Skin epidermis (tissue), 12 donors: Measurements from ENCODE around the gene SPTBN4.
"Not testable (repeated sequence)": the region's sequence is repeated elsewhere in the genome, so short reads cannot be mapped to it uniquely, and the experiment has no call there.

Experiments
- H3K27ac ChIP-seq, 21 experiments: fragments of 200-600 bp; sonication (generic) in 11 of 21; one replicate each; pipeline ENCODE4 v1.5.0; 2020; ENCODE audit warnings: mild to moderate bottlenecking in 3 of 21, inconsistent platforms in 2 of 21, moderate library complexity in 2 of 21
- H3K4me3 ChIP-seq, 7 experiments: fragments of 200-600 bp; sonication (generic) in 2 of 7; one replicate each; pipeline ENCODE4 v1.5.0; 2020; ENCODE audit warnings: inconsistent platforms in 2 of 7, mild to moderate bottlenecking in 2 of 7, moderate library complexity in 1 of 7

SPTBN4 gene

GRCh38 chr19:40623403-40624251 is 156.8 kb downstream of the SPTBN4 start:
- H3K27ac ChIP-seq: peak overlapping the region in 1 of 21 experiments; percentile 16
- H3K4me3 ChIP-seq: no peak overlapping the region

GRCh38 chr19:40624369-40625153 is 157.8 kb downstream of the SPTBN4 start:
- H3K4me3 ChIP-seq, H3K27ac ChIP-seq: not testable (repeated sequence)

GRCh38 chr19:40625406-40626120 is 158.8 kb downstream of the SPTBN4 start:
- H3K27ac ChIP-seq: no peak overlapping the region

More at GRCh38 chr19:40625406-40626120, 158.8 kb downstream of the SPTBN4 start:
- no peak overlapping the region for H3K4me3 ChIP-seq
